Stimulated activated CD4-positive, alpha-beta T cell treated with anti-CD3 and anti-CD28 coated beads, TNF-alpha, amount 100 ng/mL, for 1 hour (primary cell): ENCODE data around the gene ZNF486.
"Not testable (repeated sequence)": the region's sequence is repeated elsewhere in the genome, so short reads cannot be mapped to it uniquely, and the experiment has no call there.

Experiments used
- DNase-seq, 3 donors: peaks; one replicate each; pipeline ENCODE4 v3.0.0-alpha.2; 2020; ENCODE audit warnings: low read depth in 3 of 3, low spot score in 1 of 3

ZNF486 gene

GRCh38 chr19:20221605-20222004 is 54.6 kb downstream of the ZNF486 start:
- DNase-seq = not testable (repeated sequence)

- no peak for DNase-seq
Observed at GRCh38 chr19:20233105-20233504, 66.1 kb downstream of the ZNF486 start.

- no peak for DNase-seq
Observed at GRCh38 chr19:20235156-20235555, 68.1 kb downstream of the ZNF486 start.

- peak; percentile 56 to 75 (median 69) for DNase-seq
Observed at GRCh38 chr19:20237773-20238623, 71.0 kb downstream of the ZNF486 start.

GRCh38 chr19:20243629-20244028 is 76.6 kb downstream of the ZNF486 start:
- DNase-seq = no peak

GRCh38 chr19:20244356-20244755 is 77.3 kb downstream of the ZNF486 start:
- no peak for DNase-seq

GRCh38 chr19:20245309-20245708 is 78.3 kb downstream of the ZNF486 start:
- no peak for DNase-seq

- peak in 2 of 3 donors; percentile 4 to 9 for DNase-seq
Observed at GRCh38 chr19:20247016-20247683, 80.1 kb downstream of the ZNF486 start.

GRCh38 chr19:20248258-20248657 is 81.2 kb downstream of the ZNF486 start:
- DNase-seq = not testable (repeated sequence)
